ENCODE data around the gene DNAJB5. TPM values are rescaled to one million over a fixed set of nuclear protein-coding genes. Genes with fewer than 3 reads are reported as not detected.
A peak's percentile ranks its signal among the peaks of the same experiment; 100 is the strongest.

Gene DNAJB5
- total RNA-seq, 4 donors from 2014 or later, result 46.8 to 125 (median 96.8) TPM

- Histone ChIP-seq H3K4me3 (no peak overlapping the region), H3K9me3 (no peaks in the 10 kb centered on the region), H3K27me3 (no peaks in the 10 kb centered on the region), H3K27ac (no peak overlapping the region), H3K36me3 (no peaks in the 10 kb centered on the region), H3K4me1 (peaks cover 0 to 10% (median 0%) of the 10 kb centered on the region in 3 donors)
- TF ChIP-seq CTCF (IDR thresholded peaks at IDR 0.05), result no peak
- no peak for TF ChIP-seq POLR2A (IDR thresholded peaks at IDR 0.05)
- TF ChIP-seq EP300 (IDR thresholded peaks at IDR 0.05), result no peak
- no peak for TF ChIP-seq POLR2AphosphoS5 (IDR thresholded peaks at IDR 0.05)
- 0% methylated on average over 1 of the region's 1 CpG for WGBS, 2 donors (ENCODE audit: low coverage in 1 of 2)
- ATAC-seq, result no peak
Measured at GRCh38 chr9:34984049-34984448, 5.5 kb upstream of the DNAJB5 start.

GRCh38 chr9:34985311-34985899, 4.1 kb upstream of the DNAJB5 start:
- peaks cover 0 to 10% (median 4%) of the 10 kb centered on the region in 3 donors for H3K4me1 ChIP-seq
- TF ChIP-seq POLR2AphosphoS5 (IDR thresholded peaks at IDR 0.05), result no peak
- TF ChIP-seq POLR2A (IDR thresholded peaks at IDR 0.05), result no peak
- TF ChIP-seq EP300 (IDR thresholded peaks at IDR 0.05), result no peak
- TF ChIP-seq CTCF (IDR thresholded peaks at IDR 0.05), result peak in 3 of 4 experiments; percentile 49 to 80 (median 69)
- H3K36me3 ChIP-seq, result no peaks in the 10 kb centered on the region
- H3K4me3 ChIP-seq, result no peak overlapping the region
- H3K27ac ChIP-seq, result no peak overlapping the region
- H3K9me3 ChIP-seq, result no peaks in the 10 kb centered on the region
- H3K27me3 ChIP-seq, result no peaks in the 10 kb centered on the region
- no peak for ATAC-seq
- WGBS, 2 donors (ENCODE audit: low coverage in 1 of 2), result 33 to 50% methylated on average over 2 to 3 of the region's 7 CpGs

GRCh38 chr9:34986540-34987047, 3.0 kb upstream of the DNAJB5 start:
- Histone ChIP-seq H3K4me1 (peaks cover 0 to 10% (median 5%) of the 10 kb centered on the region in 3 donors), H3K27me3 (no peaks in the 10 kb centered on the region), H3K9me3 (no peaks in the 10 kb centered on the region), H3K27ac (no peak overlapping the region), H3K36me3 (no peaks in the 10 kb centered on the region), H3K4me3 (no peak overlapping the region)
- WGBS, 2 donors (ENCODE audit: low coverage in 1 of 2), result 45 to 86% methylated on average over 1 to 7 of the region's 9 CpGs
- TF ChIP-seq CTCF (IDR thresholded peaks at IDR 0.05) (no peak), EP300 (IDR thresholded peaks at IDR 0.05) (no peak), POLR2AphosphoS5 (IDR thresholded peaks at IDR 0.05) (no peak), POLR2A (IDR thresholded peaks at IDR 0.05) (no peak)
- no peak for ATAC-seq

GRCh38 chr9:34987160-34987901, 2.2 kb upstream of the DNAJB5 start:
- TF ChIP-seq POLR2A (IDR thresholded peaks at IDR 0.05) (no peak), CTCF (IDR thresholded peaks at IDR 0.05) (no peak), EP300 (IDR thresholded peaks at IDR 0.05) (no peak), POLR2AphosphoS5 (IDR thresholded peaks at IDR 0.05) (no peak)
- H3K4me3 ChIP-seq, result no peak overlapping the region
- no peaks in the 10 kb centered on the region for H3K9me3 ChIP-seq
- no peaks in the 10 kb centered on the region for H3K36me3 ChIP-seq
- no peak for ATAC-seq
- no peak overlapping the region for H3K27ac ChIP-seq
- H3K4me1 ChIP-seq, result peaks cover 0 to 11% (median 10%) of the 10 kb centered on the region in 3 donors
- WGBS, 2 donors (ENCODE audit: low coverage in 1 of 2), result 67 to 80% methylated on average over 3 of the region's 7 CpGs
- no peaks in the 10 kb centered on the region for H3K27me3 ChIP-seq
